GM19467 (cell line): ENCODE results near the gene HSFY1.
"Not testable (repeated sequence)": the region's sequence is repeated elsewhere in the genome, so short reads cannot be mapped to it uniquely, and the experiment has no call there.

ENCODE experiments used
- ATAC-seq: cut with Tn5 transposase; IDR thresholded peaks from one replicate; pipeline ENCODE4 v1.9.1; 2021; ENCODE audit warnings: mild to moderate bottlenecking, moderate library complexity; ENCODE audit not compliant: unreplicated experiment

The HSFY1 gene

DNA sequence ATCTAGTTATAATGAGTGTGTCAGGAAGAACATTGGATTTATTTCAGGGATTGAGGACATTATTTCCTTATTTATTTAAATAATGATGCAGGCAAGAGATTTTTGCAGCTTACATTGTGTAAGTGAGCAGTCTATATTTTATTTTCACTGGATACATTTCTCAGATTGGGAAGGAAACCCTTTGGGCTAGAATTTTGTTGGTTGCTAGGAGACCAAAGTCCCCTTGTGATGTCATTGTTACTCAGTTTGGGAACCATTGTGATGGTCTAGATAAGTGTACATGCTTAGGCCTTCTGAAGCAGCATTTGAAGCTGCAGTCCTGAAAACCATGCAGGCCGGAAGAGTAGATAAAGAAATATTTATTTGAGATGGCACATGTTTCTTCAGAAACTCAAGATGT is at the start of gene HSFY1:
TSS of gene HSFY1 (plus strand) at position 301 of the 400 bp plus-strand sequence. CDS start at position 369, 68 bp downstream.
- ATAC-seq: not testable (repeated sequence)

DNA sequence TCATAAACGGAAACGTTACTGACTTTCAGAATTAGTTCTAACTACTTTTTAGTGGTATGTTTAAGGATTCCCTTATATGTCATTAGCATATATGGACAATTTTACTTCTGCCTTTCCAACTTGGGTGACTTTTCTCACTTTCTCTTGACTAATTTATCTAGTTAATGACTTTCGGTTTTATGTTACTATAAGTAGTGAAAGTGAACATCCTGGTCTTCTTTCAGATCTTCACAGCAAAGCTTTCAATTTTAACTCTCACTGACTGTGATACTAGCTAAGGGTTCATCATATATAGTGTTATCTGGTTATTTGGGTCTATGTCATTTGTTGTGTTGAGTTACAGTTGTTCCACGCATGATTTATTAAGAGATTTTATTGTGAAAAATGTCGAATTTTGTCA is 42.3 kb upstream of the HSFY1 start:
- ATAC-seq: not testable (repeated sequence)

- ATAC-seq: not testable (repeated sequence)
Measured at GRCh38 chrY:18530995-18531655, 15.4 kb upstream of the HSFY1 start.

DNA sequence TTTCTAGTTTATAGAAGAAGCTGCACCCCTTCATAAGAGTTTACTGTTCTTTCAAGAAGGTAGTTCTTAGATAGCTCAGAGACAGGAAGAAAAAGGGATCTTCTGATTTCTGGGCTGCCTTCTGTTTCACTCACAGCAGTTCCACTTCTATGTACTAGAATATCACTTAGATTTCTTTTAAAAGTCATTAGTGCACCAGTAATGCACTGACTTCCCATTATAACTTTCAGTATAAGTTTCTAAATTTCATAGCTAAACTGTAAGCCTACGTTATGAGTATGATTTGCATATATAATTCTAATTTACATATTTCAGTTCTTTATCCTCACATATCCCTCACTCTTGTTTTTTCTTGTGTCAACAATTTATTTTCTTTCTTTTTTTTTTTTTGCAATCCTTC is 7.6 kb upstream of the HSFY1 start:
- ATAC-seq: not testable (repeated sequence)

GRCh38 chrY:18553132-18553531 is 6.6 kb downstream of the HSFY1 start:
- not testable (repeated sequence) for ATAC-seq

DNA sequence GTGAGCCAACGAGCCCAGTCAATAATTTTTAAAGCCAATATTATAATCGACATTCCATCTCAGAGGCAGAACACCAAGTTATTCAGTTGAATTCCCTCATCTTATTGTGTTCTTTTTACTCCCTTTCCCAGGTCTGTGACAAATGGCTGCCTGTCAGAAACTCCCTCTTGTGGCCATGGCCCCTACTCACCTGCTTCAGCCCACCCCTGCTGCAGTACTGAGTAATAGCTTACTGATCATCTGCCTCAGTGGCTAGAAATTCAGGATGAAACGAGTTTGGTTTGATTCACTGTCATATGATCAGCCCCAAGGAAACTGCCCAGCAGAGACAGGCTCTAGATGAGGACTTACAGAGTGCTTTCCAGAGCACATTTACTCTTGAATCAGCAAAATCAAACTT is 19.4 kb downstream of the HSFY1 start:
- ATAC-seq: not testable (repeated sequence)
